GM18507 (cell line): ENCODE data around the gene RLF.
"Not testable (repeated sequence)": the region's sequence is repeated elsewhere in the genome, so short reads cannot be mapped to it uniquely, and the experiment has no call there.

ENCODE experiments used
- DNase-seq: peaks from one replicate; pipeline ENCODE4 v3.0.0; 2011; ENCODE audit warnings: low read depth; ENCODE audit not compliant: insufficient read length; ENCODE audit errors: extremely low spot score
- FAIRE-seq: peaks from 2 replicates; lab custom pipeline; 2011; peaks lifted over from hg19 to GRCh38; lab: Jason Lieb, UNC

RLF gene

GRCh38 chr1:40161888-40162397 is 756 bp downstream of the RLF start:
- FAIRE-seq (peak; percentile 31), DNase-seq (no peak)

GRCh38 chr1:40162753-40163441 is 1.7 kb downstream of the RLF start:
- FAIRE-seq (no peak), DNase-seq (no peak)

GRCh38 chr1:40167317-40167716 is 6.1 kb downstream of the RLF start:
- DNase-seq (no peak), FAIRE-seq (peak; percentile 24)

GRCh38 chr1:40171036-40171435 is 9.8 kb downstream of the RLF start:
- DNase-seq (no peak), FAIRE-seq (no peak)

- no peak for DNase-seq
- no peak for FAIRE-seq
Observed at GRCh38 chr1:40174788-40175187, 13.6 kb downstream of the RLF start.

GRCh38 chr1:40176989-40177388 is 15.8 kb downstream of the RLF start:
- not testable (repeated sequence) for DNase-seq, FAIRE-seq

GRCh38 chr1:40178200-40178599 is 17.0 kb downstream of the RLF start:
- FAIRE-seq (no peak), DNase-seq (no peak)

GRCh38 chr1:40179496-40180089 is 18.4 kb downstream of the RLF start:
- FAIRE-seq = peak; percentile 39
- DNase-seq = no peak

GRCh38 chr1:40183055-40183710 is 22.0 kb downstream of the RLF start:
- DNase-seq (no peak), FAIRE-seq (peak; percentile 72)

GRCh38 chr1:40184193-40184592 is 23.0 kb downstream of the RLF start:
- FAIRE-seq (peak; percentile 31), DNase-seq (no peak)

- peak; percentile 55 for DNase-seq
- peak; percentile 99 for FAIRE-seq
Observed at GRCh38 chr1:40185951-40186864, 25.0 kb downstream of the RLF start.

- DNase-seq = no peak
- no peak for FAIRE-seq
Observed at GRCh38 chr1:40187399-40187798, 26.2 kb downstream of the RLF start.

- FAIRE-seq, DNase-seq: not testable (repeated sequence)
Observed at GRCh38 chr1:40194639-40195038, 33.5 kb downstream of the RLF start.

GRCh38 chr1:40197656-40198055 is 36.5 kb downstream of the RLF start:
- no peak for DNase-seq
- FAIRE-seq = peak; percentile 29

- FAIRE-seq (no peak), DNase-seq (no peak)
Observed at GRCh38 chr1:40199126-40199525, 37.9 kb downstream of the RLF start.

- no peak for FAIRE-seq
- no peak for DNase-seq
Observed at GRCh38 chr1:40204856-40205255, 43.7 kb downstream of the RLF start.

- no peak for FAIRE-seq
- DNase-seq = no peak
Observed at GRCh38 chr1:40210511-40211204, 49.5 kb downstream of the RLF start.

- FAIRE-seq = no peak
Observed at GRCh38 chr1:40218333-40218732, 57.1 kb downstream of the RLF start.

GRCh38 chr1:40221471-40221905 is 60.3 kb downstream of the RLF start:
- FAIRE-seq = not testable (repeated sequence)

More at GRCh38 chr1:40218333-40218732, 57.1 kb downstream of the RLF start:
- DNase-seq = no peak

More at GRCh38 chr1:40221471-40221905, 60.3 kb downstream of the RLF start:
- DNase-seq = not testable (repeated sequence)
